C4-2B (cell line): ENCODE measurements around the gene IRF1.
"Not testable (repeated sequence)": the region's sequence is repeated elsewhere in the genome, so short reads cannot be mapped to it uniquely, and the experiment has no call there.

Experiments used
- H3K27ac ChIP-seq: fragments of 450-650 bp; 2 replicates; pipeline ENCODE4 v1.5.1; 2017
- CTCF ChIP-seq: fragments of 450-650 bp; conservative IDR thresholded peaks from 2 replicates; pipeline ENCODE4 v1.5.1; 2017; ENCODE audit warnings: mild to moderate bottlenecking
- ZFX ChIP-seq: fragments of 450-650 bp; IDR thresholded peaks from 2 replicates; pipeline ENCODE4 v1.6.1; 2017

IRF1 gene

GRCh38 chr5:132489051-132489770 is 1.4 kb downstream of the IRF1 start:
- H3K27ac ChIP-seq = no peak overlapping the region
- TF ChIP-seq CTCF (no peak), ZFX (no peak)

- no peak overlapping the region for H3K27ac ChIP-seq
- TF ChIP-seq CTCF (no peak), ZFX (no peak)
Observed at GRCh38 chr5:132488590-132488989, 2.0 kb downstream of the IRF1 start.

GRCh38 chr5:132487841-132488555 is 2.6 kb downstream of the IRF1 start:
- TF ChIP-seq ZFX (no peak), CTCF (no peak)
- H3K27ac ChIP-seq = no peak overlapping the region

GRCh38 chr5:132487095-132487428 is 3.5 kb downstream of the IRF1 start:
- H3K27ac ChIP-seq = no peak overlapping the region
- TF ChIP-seq ZFX (no peak), CTCF (no peak)

- H3K27ac ChIP-seq = no peak overlapping the region
- TF ChIP-seq ZFX (no peak), CTCF (no peak)
Observed at GRCh38 chr5:132486318-132487094, 4.1 kb downstream of the IRF1 start.

GRCh38 chr5:132485641-132486317 is 4.8 kb downstream of the IRF1 start:
- H3K27ac ChIP-seq = no peak overlapping the region
- no peak for TF ChIP-seq ZFX
- TF ChIP-seq CTCF = no peak

- not testable (repeated sequence) for H3K27ac ChIP-seq
Observed at GRCh38 chr5:132484876-132485640, 5.5 kb downstream of the IRF1 start.
